IPS-NIHi7 (cell line): ENCODE results near the gene IGF2BP3.
"Not testable (repeated sequence)": the region's sequence is repeated elsewhere in the genome, so short reads cannot be mapped to it uniquely, and the experiment has no call there.

Experiments
- DNase-seq: peaks from one replicate; pipeline ENCODE4 v3.0.0; 2012; ENCODE audit warnings: mixed read lengths; ENCODE audit errors: extremely low spot score

The IGF2BP3 gene

GRCh38 chr7:23422384-23422783 lies 47.9 kb downstream of the IGF2BP3 start:
- DNase-seq = no peak

GRCh38 chr7:23419845-23420244 lies 50.4 kb downstream of the IGF2BP3 start:
- no peak for DNase-seq

GRCh38 chr7:23419160-23419559 lies 51.1 kb downstream of the IGF2BP3 start:
- no peak for DNase-seq

GRCh38 chr7:23418046-23418445 lies 52.2 kb downstream of the IGF2BP3 start:
- DNase-seq = no peak

GRCh38 chr7:23415198-23415597 lies 55.1 kb downstream of the IGF2BP3 start:
- DNase-seq = no peak

GRCh38 chr7:23410446-23411183 lies 59.7 kb downstream of the IGF2BP3 start:
- DNase-seq = no peak

GRCh38 chr7:23406564-23406963 lies 63.7 kb downstream of the IGF2BP3 start:
- DNase-seq = not testable (repeated sequence)

GRCh38 chr7:23405240-23405618 lies 65.1 kb downstream of the IGF2BP3 start:
- DNase-seq = no peak

- no peak for DNase-seq
Measured at GRCh38 chr7:23404546-23405239, 65.6 kb downstream of the IGF2BP3 start.

- DNase-seq = no peak
Measured at GRCh38 chr7:23403970-23404369, 66.3 kb downstream of the IGF2BP3 start.

- DNase-seq = not testable (repeated sequence)
Measured at GRCh38 chr7:23398090-23398489, 72.2 kb downstream of the IGF2BP3 start.

- DNase-seq = no peak
Measured at GRCh38 chr7:23397241-23397640, 73.0 kb downstream of the IGF2BP3 start.

- DNase-seq = no peak
Measured at GRCh38 chr7:23396222-23397015, 73.9 kb downstream of the IGF2BP3 start.

GRCh38 chr7:23394488-23395171 lies 75.7 kb downstream of the IGF2BP3 start:
- no peak for DNase-seq

GRCh38 chr7:23393636-23394035 lies 76.7 kb downstream of the IGF2BP3 start:
- no peak for DNase-seq

- DNase-seq = no peak
Measured at GRCh38 chr7:23389701-23390100, 80.6 kb downstream of the IGF2BP3 start.

GRCh38 chr7:23387583-23387982 lies 82.7 kb downstream of the IGF2BP3 start:
- no peak for DNase-seq

GRCh38 chr7:23385140-23385539 lies 85.2 kb downstream of the IGF2BP3 start:
- no peak for DNase-seq

- no peak for DNase-seq
Measured at GRCh38 chr7:23383225-23383624, 87.1 kb downstream of the IGF2BP3 start.

GRCh38 chr7:23380961-23381360 lies 89.3 kb downstream of the IGF2BP3 start:
- no peak for DNase-seq

GRCh38 chr7:23380556-23380955 lies 89.7 kb downstream of the IGF2BP3 start:
- DNase-seq = no peak

- DNase-seq = no peak
Measured at GRCh38 chr7:23378996-23379395, 91.3 kb downstream of the IGF2BP3 start.
